GM18858 (cell line): Measurements from ENCODE around the gene UBE2H.
A peak's percentile ranks its signal among the peaks of the same experiment; 100 is the strongest.
"Not testable (repeated sequence)": the region's sequence is repeated elsewhere in the genome, so short reads cannot be mapped to it uniquely, and the experiment has no call there.

ENCODE experiments used
- ATAC-seq: cut with Tn5 transposase; IDR thresholded peaks from one replicate; pipeline ENCODE4 v1.9.1; 2021; ENCODE audit not compliant: unreplicated experiment

UBE2H gene

DNA sequence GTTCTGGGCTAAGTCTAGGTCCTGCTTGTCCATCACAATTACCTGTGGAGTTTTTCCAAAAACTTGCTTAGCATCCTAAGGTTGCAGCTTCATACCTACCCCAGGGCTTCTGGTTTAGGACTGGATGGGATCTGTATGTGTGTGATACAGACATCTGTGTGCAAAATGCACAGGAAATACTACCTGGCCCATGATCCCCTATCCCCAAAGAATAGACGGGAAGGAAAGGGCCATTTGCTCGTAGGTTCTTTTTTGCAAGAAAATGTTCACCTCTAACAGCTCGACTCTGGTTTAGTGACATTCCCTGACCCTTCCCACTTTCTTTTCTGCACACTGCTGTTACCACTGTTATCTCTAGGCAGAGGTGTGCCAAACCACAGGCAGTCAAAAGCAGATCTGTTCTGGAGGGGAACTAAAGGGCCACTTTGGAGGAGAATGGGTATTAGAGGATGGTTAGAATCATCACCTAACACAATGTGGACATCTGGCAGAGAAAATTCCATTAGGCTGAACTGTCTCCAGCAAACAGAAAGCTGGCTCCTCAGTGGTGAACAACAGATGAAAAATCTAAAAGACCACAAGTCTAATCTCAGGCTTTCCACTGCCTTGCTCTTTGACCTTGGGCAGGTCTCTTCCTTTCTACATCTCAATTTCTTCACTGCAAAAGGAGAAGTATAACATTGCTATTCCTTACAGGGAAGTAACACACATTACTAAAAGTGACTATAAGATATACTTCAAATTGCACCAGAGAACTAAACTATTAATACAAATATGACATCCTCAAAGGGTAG, 107.4 kb downstream of the UBE2H start:
- no peak for ATAC-seq

DNA sequence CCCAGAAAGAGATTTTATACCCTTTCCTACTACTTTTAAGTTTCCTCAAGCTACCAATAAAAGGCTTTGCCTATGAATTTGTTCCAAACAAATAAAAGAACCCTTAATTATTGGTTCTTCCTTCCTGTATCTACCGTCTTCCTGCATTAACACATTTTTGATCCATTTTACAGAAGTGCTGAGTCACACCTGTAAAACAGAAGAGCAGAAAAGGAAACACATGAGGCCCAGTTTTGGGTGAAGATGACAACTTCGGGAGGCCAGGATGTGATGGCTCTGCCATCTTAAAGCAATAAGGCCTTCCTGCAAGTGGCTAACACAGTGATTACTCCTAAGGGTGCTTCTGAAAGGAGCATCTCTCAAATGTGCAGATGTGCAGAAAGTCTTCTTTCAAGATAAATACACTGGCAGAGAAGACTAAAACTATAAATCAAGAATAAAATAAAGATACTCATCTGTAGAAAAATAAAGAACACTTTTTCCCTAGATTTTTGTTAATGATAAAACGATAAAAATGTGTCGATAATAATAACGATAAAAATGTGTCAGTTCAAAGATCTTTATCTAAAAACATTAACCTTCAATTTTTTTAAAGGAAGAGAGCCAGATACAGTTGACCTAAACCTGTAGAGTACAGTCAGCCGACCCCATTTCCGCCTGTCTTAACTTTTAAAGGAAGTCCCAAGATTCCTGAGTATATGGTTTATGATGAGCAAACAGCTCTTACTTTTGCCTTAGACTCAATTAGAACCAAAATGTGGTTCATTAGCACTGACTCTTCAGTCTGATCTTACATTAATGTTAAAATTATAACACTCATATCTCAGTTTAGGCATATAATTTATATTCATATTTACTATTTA, 108.6 kb downstream of the UBE2H start:
- no peak for ATAC-seq

DNA sequence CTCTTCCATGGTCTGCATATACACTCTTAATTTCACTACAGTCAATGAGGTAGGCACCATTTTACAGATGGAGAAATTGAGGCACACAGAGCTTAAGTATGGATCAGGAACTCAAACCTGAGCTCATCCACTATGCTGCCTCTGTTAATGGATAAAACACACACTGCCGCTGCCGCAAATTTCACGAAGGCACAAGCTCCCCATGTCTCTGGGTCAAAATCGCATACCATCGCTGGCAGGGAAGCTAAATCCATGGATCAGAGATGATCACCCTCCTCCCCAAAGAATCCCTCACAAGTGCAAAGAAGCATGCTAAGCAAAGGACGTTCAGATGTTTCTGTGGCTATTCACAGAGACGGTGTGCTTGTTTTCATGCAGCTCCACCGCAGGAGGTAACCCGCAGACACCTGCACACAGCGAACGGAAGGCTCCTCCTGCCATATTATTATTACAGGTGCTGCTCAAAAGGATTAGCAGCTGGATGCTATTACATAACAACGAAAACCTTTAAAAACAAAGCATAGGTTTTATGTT, 109.3 kb downstream of the UBE2H start:
- ATAC-seq = no peak

DNA sequence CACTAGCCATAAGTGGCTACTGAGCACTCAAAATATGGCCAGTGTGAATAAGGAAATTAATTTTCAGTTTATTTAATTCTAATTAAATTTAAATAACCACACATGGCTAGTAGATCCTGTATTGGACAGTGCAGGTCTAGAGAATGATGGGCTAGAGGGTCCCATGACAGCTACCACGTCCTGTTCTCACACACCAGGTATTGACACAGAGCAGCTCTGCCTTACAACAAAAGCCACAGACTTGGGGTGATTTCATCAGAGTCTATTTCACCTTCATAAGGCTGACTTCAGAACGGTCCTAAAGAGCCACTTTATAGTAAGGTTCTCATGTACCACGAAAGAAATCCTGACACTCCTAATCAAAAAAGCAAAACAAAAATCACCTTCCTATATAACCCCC, 111.3 kb downstream of the UBE2H start:
- no peak for ATAC-seq

DNA sequence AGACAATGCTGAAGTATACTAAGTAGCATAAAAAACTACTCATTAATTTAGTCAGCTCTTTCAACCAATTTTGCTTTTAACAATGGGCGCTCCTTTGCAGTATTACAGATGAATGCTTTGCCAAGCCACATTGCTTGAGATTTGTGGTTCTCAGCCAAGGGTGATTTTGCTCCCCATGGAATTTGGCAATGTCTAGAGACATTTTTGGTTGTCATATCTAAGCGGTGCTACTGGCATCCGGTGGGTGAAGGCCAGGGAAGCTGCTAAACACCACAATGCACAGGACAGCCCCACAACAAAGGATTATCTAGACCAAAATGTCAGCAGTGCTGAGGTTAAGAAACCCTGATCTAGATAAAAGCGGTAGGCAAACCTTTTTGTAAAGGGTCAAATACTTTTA, 112.0 kb downstream of the UBE2H start:
- no peak for ATAC-seq

DNA sequence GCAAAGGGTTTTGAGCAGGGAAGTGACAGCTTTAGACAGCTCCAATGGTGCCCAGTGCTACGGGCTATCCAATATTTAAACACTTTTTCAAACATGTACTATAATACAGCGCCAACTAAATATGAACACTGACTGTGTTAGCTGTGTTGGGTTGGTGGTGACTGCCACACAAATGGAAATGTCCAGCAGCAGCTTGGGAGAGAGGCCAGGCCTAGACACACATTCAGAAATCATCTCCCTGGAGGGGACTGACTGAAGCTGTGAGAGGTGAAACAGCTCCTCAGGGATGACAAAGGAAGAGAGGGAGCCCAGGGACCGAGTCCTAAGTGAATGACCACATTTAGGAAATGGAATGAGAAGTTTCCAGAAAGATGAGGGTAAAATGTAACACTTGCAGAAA, 115.8 kb downstream of the UBE2H start:
- ATAC-seq = no peak

DNA sequence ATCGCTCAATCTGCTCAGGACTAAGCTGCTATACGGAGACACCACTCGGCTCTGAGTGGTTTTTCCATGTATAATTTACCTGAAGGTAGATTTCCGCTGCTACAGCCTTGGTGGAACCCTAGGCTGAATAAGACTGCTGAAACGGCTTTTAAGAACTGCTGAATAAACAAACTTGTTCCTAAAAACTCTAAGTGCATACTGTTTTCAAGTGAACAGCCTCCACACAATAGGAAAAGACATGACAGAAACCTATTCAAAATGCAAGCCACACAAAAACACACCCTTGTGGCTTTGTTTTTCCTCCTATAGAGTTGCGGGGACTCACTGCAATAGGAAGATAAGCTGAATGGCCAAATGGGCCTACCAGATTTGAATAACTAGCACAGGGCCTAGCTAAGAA, 117.2 kb downstream of the UBE2H start:
- ATAC-seq = no peak

DNA sequence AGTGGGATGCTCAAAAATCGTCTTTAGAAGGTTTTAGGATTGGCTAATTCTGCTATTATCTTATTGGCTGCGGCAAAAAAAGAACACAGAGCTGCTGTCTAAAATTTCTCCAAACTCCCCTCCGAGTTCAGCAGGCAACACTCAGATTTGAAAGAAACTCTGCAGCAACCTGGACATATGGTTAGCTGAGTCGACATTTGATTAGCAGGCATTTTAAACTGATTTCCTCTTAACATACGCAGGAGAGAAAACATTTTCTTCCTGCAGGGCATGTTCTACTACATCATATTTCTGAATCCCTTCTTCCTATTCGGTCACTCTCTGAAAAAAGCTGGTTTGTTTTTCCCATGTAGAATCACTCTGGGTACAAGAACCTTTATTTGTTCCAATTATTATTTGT, 119.4 kb downstream of the UBE2H start:
- ATAC-seq = not testable (repeated sequence)

DNA sequence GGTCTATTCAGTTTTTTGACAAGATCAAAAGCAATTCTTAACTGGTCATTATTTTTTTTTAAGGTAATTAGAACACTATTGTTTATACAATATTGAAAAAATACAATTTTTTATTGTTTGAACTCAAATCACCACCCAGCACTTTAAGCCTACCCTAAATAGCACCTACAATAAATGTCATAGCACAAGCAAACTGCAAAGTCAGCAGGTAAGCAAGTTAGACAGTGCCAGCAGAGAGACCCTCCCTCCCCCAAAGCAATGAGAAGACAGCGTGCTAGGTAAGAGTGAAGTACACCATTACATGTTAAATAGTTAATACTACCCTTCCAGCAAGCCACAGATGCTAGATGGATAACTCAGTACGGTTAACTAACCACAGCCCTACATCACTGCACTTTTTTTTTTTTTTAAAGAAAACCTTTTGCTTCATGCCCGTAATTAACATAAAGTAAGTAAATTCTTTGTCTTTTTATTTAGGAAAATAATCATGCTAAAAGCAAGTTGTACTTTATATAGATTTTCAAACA, 120.0 kb downstream of the UBE2H start:
- no peak for ATAC-seq

DNA sequence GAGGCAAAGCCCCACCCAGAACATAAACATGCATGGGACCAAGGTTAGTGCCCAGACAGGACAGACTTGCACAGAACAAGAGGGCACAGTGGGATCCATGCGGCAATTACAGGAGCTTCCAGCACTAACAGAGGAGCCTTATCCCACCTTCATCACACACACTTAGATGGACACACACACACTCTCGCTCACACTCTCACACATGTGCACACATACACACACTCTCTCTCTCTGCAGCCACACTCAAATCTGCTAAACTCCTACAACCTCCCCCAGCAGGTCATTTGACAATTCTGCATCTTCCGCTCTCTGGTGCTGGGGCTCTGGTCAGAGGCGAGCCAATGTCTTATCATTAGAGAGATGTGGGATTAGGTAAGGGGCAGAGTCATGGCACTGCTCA, 120.5 kb downstream of the UBE2H start:
- no peak for ATAC-seq

DNA sequence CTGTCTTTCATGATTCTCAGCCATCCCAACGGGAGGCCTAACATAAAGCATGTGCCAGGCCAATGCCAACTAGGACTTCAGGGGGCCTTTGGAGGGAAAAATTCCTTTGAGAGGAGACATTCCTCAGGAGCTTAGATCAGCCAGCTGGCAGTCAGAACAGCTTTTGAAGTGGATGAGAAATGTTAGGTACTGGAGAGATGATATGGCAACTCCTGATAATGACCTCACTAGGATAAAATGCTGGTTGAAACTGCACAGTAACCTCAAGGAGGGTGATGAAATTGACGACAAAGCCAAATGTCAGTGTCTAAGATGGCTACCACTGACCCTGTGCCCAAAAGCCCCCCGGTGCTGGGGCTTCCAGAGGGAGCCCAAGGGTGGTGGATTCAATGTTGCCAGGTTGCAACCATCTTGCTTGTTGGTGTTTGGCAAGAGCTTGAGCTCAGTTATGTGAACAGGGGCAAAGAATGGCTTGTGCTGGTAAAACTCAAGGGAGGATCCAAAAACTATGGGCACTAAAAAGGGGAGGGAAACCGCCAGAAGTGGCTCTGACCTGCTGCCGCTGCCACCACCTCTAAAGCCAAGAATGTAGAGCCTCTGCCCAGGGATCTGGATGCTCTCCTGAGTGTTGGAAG, 121.2 kb downstream of the UBE2H start:
- no peak for ATAC-seq

DNA sequence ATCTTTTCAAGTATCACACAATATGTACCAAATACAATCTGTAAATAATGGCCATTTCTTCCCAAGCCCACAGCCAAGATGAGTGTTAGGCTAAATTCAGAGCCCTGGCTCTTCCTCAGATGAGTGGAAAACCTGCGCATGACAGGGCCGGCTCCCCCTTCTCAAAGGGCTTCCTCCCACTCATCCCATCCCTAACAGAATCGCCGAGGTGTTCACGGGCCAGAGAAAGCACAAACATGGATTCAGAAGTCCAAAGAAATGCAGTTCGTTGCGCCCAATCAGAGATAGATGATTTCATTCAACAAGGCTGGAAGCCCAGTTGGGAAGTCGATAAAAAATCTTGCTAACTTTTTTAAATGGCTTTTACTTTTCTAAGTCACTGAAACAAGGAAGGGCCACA, 121.8 kb downstream of the UBE2H start:
- ATAC-seq = no peak

DNA sequence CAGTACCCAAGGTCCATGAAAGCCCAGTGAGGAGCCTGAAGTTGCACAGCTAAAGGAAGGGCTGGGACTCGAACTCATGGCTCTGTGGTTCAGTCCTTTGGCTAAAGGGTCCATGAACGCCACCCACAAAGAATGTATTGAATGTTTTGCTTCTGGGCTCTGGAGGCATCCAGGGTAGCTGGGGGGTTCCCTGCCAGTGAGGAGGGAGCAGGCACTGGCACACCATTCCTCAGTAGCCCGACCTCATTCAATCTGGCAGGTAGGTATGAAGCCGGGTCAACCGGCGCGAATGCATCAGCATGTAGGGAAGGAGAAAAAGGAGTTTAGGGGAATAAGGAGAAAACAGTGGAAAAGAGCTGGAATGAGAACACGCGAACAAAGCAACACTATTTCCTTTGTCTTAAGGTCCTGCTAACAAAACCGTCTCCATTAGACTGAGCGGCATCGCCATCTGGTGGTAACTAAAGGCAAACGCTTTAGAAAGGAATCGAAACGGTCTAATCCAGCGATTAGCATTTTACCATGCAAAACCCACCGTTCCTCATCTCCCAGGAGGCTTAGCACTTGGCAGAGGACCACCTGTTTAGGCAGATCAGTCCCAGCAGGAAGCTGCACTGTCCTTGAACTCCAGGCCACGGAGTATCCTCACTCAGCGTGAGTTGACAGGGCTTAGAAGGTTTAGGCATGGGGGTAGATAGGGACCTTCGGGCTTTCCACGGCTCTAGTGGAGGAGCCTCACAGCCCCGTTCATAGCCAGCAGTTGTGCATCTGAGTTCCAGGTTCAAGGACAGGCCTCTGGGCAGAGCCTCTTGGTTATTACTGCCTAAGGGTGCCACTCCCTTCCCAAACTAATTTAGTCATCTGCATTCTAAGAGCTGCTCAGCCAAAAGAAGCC, 122.8 kb downstream of the UBE2H start:
- no peak for ATAC-seq

DNA sequence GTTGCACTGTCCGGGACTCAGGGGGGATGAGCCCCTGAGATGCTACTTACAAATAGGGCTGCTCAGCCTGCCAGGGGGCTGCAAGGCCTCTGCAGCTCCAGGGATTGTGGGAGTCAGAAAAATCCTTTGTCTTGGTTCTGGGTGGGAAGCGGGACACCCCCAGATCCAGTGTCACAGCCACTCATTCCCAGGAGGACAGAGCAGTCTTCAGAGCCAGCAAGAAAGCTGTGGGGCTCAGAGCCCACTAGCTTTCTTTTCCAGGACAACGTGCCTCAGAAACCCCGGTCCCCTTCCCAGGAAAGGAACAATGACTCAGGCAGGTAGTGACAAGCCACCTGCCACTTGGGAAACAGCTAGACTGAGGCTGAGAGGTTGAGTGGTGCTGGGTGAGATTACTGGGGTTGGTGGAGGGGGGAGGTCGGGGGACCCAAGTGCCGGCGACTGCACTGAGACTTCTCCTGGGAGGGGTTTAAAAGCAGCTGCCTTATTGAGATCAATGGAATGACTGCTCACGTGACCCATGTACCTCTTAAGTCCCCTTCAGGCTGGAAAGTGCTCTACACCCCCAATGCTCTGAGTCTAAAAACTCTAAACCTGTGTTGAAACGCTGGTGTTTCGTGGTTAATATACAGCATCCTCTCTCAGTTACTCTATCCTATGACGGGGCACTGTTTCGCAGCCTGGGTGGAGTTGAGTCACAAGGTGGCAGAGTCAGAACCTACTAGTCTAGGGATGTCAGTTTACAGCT, 123.6 kb downstream of the UBE2H start:
- no peak for ATAC-seq

DNA sequence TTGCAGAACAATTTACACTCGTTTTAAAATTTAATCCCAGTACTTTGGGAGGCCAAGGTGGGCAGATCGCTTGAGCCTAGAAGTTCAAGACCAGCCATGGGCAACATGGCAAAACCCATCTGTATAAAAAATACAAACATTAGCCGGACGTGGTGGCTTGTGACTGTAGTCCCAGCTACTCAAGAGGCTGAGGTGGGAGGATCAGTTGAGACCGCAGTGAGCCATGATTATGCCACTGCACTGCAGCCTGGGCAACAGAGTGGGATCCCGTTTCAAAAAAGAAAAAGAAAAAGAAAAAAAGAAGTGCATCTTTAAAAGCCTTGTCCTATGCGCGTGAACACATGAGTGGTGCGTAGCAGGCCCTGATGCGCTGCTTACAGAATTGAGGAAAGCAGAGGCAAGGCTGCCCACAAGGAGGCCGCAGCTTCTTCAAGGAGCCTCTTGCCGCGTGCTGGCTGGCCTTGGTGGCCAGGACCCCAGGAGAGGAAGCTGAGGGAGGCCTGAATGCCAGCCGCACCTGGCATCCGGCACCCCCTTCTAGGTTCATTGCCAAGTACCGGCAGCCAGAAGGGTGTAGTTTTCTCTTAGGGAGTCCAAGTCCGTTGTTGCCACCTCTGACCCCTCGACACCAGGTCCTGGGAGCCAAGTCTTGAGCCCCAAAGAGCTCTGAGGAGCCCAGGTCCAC, 124.5 kb downstream of the UBE2H start:
- no peak for ATAC-seq

DNA sequence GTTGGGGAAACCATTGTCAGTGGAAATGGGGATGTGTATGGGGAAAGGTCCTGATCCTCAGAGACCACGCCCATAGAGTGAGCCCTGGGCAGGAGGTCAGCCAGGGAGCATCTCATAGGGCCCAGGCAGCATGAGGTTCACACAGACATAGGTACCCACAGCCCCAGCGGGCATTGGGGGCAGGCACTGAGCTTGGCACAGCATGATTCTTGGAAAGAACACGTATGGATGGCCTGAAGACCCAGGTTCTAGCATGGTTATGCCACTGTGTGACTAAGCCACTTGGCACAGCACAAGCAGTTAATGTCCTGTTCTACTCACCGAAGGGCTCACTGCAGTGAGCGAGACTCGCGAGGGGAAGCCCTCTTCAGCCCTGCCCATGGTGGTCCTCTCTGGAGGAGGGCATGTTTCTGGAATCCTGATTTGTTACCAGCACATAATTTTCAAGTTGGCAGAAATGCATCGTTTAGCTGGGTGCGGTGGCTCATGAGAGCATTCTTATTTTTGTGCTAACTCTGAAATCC, 125.2 kb downstream of the UBE2H start:
- no peak for ATAC-seq

DNA sequence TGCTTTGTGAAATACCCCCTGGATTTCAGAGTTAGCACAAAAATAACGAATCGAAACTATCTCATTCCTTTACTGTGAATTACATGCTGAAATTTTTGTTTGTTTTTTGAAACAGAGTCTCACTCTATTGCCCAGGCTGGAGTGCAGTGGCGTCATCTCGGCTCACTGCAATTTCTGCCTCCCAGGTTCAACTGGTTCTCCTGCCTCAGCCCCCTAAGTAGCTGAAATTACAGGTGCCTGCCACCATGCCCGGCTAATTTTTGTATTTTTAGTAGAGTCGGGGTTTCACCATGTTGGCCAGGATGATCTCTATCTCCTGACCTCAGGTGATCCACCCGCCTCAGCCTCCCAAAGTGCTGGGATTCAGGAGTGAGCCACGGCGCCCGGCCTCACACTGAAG, 125.9 kb downstream of the UBE2H start:
- ATAC-seq = not testable (repeated sequence)

DNA sequence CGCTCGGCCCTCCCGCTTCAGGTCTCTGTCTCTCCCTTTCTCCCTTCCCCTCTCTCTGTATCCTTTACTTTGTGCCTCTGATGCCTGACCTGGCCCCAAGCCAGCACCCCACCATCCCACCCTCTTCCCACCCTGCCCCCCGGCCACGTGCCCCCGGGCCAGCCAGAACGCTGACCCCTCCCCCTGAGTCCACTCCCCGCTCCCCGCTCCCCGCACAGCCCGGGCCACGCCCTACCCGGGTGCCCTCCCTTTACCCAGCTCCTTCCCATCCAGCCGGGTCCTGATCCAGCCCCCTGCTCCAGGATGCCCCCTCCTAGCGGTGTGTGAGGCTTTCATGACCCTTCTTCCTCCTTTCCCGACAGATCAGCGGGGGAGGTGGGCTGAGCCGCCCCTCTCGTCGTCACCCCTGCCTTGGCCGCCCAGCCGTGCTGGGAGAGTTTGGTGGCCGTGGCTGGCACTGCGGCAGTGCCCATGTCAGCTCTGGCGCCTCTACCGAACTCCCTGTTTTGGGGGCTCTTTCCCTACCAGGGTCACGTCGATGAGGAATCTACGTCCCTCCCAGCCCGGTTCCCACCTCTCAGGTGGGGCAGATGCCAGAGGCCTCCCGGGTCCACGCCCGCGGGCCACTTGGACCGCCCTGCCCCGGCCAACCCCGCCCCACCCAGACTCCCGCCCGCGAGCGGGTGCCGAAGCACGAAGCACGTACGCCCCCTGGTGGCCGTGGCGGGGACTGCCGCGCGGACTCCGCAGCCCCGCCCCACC, 127.4 kb downstream of the UBE2H start:
- ATAC-seq = peak; percentile 49
